Hepatocyte (in vitro differentiated cells): ENCODE data around the gene TRIML2. TPM values are rescaled to one million over a fixed set of nuclear protein-coding genes. Genes with fewer than 3 reads are reported as not detected.
"Not testable (repeated sequence)": the region's sequence is repeated elsewhere in the genome, so short reads cannot be mapped to it uniquely, and the experiment has no call there.

Source experiments
- DNase-seq: peaks from one replicate; pipeline ENCODE4 v3.0.0-alpha.2; 2016; ENCODE audit warnings: low spot score
- H2AFZ ChIP-seq: fragments of 200-600 bp; sonication (generic); 2 replicates; pipeline ENCODE4 v1.6.0; 2016; ENCODE audit warnings: antibody characterized with exemption, mild to moderate bottlenecking
- H3K27ac ChIP-seq: fragments of 200-600 bp; sonication (generic); 2 replicates; pipeline ENCODE4 v1.5.1; 2016; ENCODE audit warnings: mild to moderate bottlenecking
- H3K27me3 ChIP-seq: fragments of 200-600 bp; sonication (generic); 2 replicates; pipeline ENCODE4 v1.6.1; 2016
- H3K36me3 ChIP-seq: fragments of 200-600 bp; sonication (generic); replicated peaks from 2 replicates; pipeline ENCODE4 v1.5.1; 2016; ENCODE audit warnings: low read depth; ENCODE audit not compliant: insufficient read depth
- H3K4me1 ChIP-seq: fragments of 200-600 bp; sonication (generic); 2 replicates; pipeline ENCODE4 v1.5.1; 2016; ENCODE audit warnings: mild to moderate bottlenecking, moderate library complexity; ENCODE audit not compliant: insufficient read depth
- H3K4me2 ChIP-seq: fragments of 200-600 bp; sonication (generic); 2 replicates; pipeline ENCODE4 v1.6.0; 2016
- H3K4me3 ChIP-seq: fragments of 200-600 bp; sonication (generic); 2 replicates; pipeline ENCODE4 v1.5.1; 2016; ENCODE audit warnings: mild to moderate bottlenecking
- H3K79me2 ChIP-seq: fragments of 200-600 bp; sonication (generic); 2 replicates; pipeline ENCODE4 v1.6.0; 2017; ENCODE audit warnings: mild to moderate bottlenecking
- H3K9me2 ChIP-seq: fragments of 200-600 bp; sonication (generic); replicated peaks from 2 replicates; pipeline ENCODE4 v1.6.0; 2017; ENCODE audit warnings: mild to moderate bottlenecking; ENCODE audit not compliant: insufficient read depth
- H3K9me3 ChIP-seq: fragments of 200-600 bp; sonication (generic); 2 replicates; pipeline ENCODE4 v1.5.1; 2016; ENCODE audit warnings: low read depth, mild to moderate bottlenecking
- H4K20me1 ChIP-seq: fragments of 200-600 bp; sonication (generic); 2 replicates; pipeline ENCODE4 v1.6.0; 2016; ENCODE audit warnings: mild to moderate bottlenecking; ENCODE audit not compliant: insufficient read depth, poor library complexity, severe bottlenecking
- EZH2 ChIP-seq: fragments of 200-600 bp; sonication (generic); IDR thresholded peaks from 2 replicates; pipeline ENCODE4 v1.6.1; 2016; ENCODE audit warnings: antibody characterized with exemption, mild to moderate bottlenecking, borderline replicate concordance
- EZH2phosphoT487 ChIP-seq: fragments of 200-600 bp; sonication (generic); IDR thresholded peaks from one replicate; pipeline ENCODE4 v1.6.1; 2018; ENCODE audit warnings: antibody characterized with exemption, mild to moderate bottlenecking, low read depth, moderate library complexity; ENCODE audit not compliant: unreplicated experiment, severe bottlenecking
- WGBS: methylation state at CpG from one replicate; pipeline ENCODE4 v1.1.6; 2016; ENCODE audit warnings: low lambda C conversion rate; ENCODE audit errors: missing lambda C conversion rate; 5-methylcytosine and 5-hydroxymethylcytosine counted together
- polyA plus RNA-seq: library from polyadenylated mRNA; unstranded; fragments of >200 nt; fragmentation: Nextera tagmentation; extraction: Ambion mirVana; gene quantifications from 2 replicates; pipeline ENCODE4 v1.2.1, GENCODE V29; 2016
- total RNA-seq: library from RNA; depleted of rRNA; stranded (reverse); fragments of >200 nt; gene quantifications from 2 replicates; pipeline ENCODE4 v1.2.3, GENCODE V29; 2014
- TF ChIP-seq, protein P1 (sequence below): fragments of 200-600 bp; sonication (generic); IDR thresholded peaks from 2 replicates; pipeline ENCODE4 v1.5.1; 2016; ENCODE audit warnings: antibody characterized with exemption, mild to moderate bottlenecking; ENCODE audit not compliant: poor library complexity

TRIML2 gene
- total and polyA plus RNA-seq, 2 experiments from 2014 or later = 0.23 TPM; not detected in 1

DNA sequence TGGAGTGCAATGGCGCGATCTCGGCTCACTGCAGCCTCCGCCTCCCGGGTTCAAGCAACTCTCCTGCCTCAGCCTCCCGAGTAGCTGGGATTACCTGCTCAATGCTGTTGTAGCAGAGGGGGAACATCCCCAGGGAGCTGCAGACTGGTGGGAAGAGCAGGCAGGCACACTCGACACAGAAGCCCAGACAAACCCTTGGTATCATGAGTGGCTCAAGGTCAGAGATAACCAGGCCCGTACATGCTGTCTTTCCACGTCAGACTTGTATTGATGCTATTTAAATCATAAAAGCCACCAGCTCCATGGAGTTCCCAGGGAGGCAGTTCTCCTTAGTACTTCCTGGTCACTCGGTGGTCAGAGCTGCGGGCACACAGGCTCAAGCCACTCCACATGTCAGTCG is 33.2 kb downstream of the TRIML2 start:
- Histone ChIP-seq H3K27ac (no peak overlapping the region), H3K79me2 (no peaks in the 10 kb centered on the region), H3K4me1 (no peaks in the 10 kb centered on the region), H3K9me3 (no peaks in the 10 kb centered on the region), H2AFZ (no peak overlapping the region), H3K9me2 (no peaks in the 10 kb centered on the region), H3K4me2 (no peak overlapping the region), H3K36me3 (no peaks in the 10 kb centered on the region), H3K27me3 (no peaks in the 10 kb centered on the region), H4K20me1 (no peaks in the 10 kb centered on the region), H3K4me3 (no peak overlapping the region)
- DNase-seq = no peak
- WGBS = 90% methylated on average over 12 of the region's 12 CpGs
- TF ChIP-seq EZH2phosphoT487 (no peak), EZH2 (no peak)
- TF ChIP-seq, protein P1, sequence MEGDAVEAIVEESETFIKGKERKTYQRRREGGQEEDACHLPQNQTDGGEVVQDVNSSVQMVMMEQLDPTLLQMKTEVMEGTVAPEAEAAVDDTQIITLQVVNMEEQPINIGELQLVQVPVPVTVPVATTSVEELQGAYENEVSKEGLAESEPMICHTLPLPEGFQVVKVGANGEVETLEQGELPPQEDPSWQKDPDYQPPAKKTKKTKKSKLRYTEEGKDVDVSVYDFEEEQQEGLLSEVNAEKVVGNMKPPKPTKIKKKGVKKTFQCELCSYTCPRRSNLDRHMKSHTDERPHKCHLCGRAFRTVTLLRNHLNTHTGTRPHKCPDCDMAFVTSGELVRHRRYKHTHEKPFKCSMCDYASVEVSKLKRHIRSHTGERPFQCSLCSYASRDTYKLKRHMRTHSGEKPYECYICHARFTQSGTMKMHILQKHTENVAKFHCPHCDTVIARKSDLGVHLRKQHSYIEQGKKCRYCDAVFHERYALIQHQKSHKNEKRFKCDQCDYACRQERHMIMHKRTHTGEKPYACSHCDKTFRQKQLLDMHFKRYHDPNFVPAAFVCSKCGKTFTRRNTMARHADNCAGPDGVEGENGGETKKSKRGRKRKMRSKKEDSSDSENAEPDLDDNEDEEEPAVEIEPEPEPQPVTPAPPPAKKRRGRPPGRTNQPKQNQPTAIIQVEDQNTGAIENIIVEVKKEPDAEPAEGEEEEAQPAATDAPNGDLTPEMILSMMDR = no peak

DNA sequence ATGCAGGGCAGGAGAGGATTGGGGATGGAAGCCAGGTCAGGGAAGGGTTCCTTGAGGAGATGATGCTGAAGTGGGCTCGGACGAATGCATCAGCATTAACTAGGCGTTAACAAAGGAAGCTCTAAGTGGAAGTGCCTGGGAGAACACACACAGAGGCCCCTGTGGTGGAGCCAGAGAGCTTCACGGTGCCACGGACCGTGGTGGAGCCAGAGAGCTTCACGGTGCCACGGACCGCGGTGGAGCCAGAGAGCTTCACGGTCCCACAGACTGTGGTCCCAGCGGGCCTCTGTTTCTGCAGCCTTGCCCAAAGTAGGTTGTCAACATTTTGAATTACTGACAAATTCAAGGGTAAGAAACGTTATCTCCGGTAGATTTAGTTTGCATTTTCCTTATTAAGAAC is 48.3 kb downstream of the TRIML2 start:
- no peak for DNase-seq
- Histone ChIP-seq H3K4me2 (no peak overlapping the region), H3K4me1 (no peaks in the 10 kb centered on the region), H3K36me3 (no peaks in the 10 kb centered on the region), H3K27me3 (no peaks in the 10 kb centered on the region), H3K9me2 (no peaks in the 10 kb centered on the region), H2AFZ (no peak overlapping the region), H4K20me1 (no peaks in the 10 kb centered on the region), H3K4me3 (no peak overlapping the region), H3K27ac (no peak overlapping the region), H3K9me3 (no peaks in the 10 kb centered on the region), H3K79me2 (no peaks in the 10 kb centered on the region)
- TF ChIP-seq EZH2 = no peak
- no peak for TF ChIP-seq EZH2phosphoT487
- TF ChIP-seq, protein P1 = no peak
- WGBS = 95% methylated on average over 14 of the region's 14 CpGs

DNA sequence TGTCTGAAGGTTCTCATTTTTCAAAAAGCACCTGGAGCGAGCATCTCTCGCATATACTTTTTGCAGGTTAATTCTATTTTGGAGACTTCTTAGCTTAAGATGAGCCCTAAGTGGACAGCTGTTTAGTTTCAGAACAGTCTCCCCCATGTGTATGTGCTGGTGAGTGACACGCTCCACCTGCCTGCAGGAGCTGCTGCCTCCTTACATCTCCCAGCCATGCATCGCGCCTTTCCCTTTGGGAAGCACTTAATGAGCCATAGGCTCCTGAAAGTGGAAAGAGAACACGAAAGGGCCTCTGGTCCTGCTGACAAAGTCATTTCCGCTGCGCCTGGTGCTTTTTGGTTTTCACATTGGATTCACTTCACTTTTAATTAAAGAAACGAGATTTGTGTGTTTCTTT is 56.1 kb downstream of the TRIML2 start:
- no peak overlapping the region for H3K27ac ChIP-seq
- no peak overlapping the region for H2AFZ ChIP-seq
- no peaks in the 10 kb centered on the region for H3K9me2 ChIP-seq
- H3K9me3 ChIP-seq = no peaks in the 10 kb centered on the region
- no peak overlapping the region for H3K4me3 ChIP-seq
- no peaks in the 10 kb centered on the region for H3K36me3 ChIP-seq
- H3K27me3 ChIP-seq = no peaks in the 10 kb centered on the region
- H3K4me2 ChIP-seq = no peak overlapping the region
- WGBS = 85% methylated on average over 9 of the region's 9 CpGs
- TF ChIP-seq EZH2 = no peak
- no peak for TF ChIP-seq EZH2phosphoT487
- TF ChIP-seq, protein P1 = no peak
- no peak for DNase-seq
- H3K79me2 ChIP-seq = no peaks in the 10 kb centered on the region
- H3K4me1 ChIP-seq = no peaks in the 10 kb centered on the region
- H4K20me1 ChIP-seq = no peaks in the 10 kb centered on the region

DNA sequence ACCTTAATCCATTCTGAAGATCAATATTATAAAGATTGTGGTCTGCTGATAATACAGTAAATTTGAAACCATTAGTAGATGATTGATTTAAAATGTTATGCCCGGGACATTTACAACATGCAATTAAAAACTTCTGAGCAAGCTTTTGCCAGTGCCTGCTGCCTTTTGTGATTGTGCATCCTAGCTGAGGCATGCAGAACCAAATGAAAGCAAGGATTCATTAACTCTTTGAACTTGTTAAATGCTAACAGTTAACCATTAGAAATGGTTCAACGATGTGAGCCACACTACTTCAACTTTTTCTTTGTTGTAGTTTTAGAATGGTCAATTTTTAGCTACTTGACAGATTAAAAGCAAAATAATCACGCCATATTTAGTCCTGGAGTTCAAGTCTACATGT is 62.7 kb downstream of the TRIML2 start:
- no peaks in the 10 kb centered on the region for H3K4me1 ChIP-seq
- H3K4me3 ChIP-seq = no peak overlapping the region
- no peaks in the 10 kb centered on the region for H3K36me3 ChIP-seq
- 58% methylated on average over 3 of the region's 3 CpGs for WGBS
- H3K27ac ChIP-seq = no peak overlapping the region
- H2AFZ ChIP-seq = no peak overlapping the region
- H3K9me3 ChIP-seq = no peaks in the 10 kb centered on the region
- H3K4me2 ChIP-seq = no peak overlapping the region
- no peaks in the 10 kb centered on the region for H3K79me2 ChIP-seq
- H3K27me3 ChIP-seq = no peaks in the 10 kb centered on the region
- DNase-seq = no peak
- TF ChIP-seq, protein P1 = no peak
- TF ChIP-seq EZH2phosphoT487 (no peak), EZH2 (no peak)
- no peaks in the 10 kb centered on the region for H4K20me1 ChIP-seq
- no peaks in the 10 kb centered on the region for H3K9me2 ChIP-seq

DNA sequence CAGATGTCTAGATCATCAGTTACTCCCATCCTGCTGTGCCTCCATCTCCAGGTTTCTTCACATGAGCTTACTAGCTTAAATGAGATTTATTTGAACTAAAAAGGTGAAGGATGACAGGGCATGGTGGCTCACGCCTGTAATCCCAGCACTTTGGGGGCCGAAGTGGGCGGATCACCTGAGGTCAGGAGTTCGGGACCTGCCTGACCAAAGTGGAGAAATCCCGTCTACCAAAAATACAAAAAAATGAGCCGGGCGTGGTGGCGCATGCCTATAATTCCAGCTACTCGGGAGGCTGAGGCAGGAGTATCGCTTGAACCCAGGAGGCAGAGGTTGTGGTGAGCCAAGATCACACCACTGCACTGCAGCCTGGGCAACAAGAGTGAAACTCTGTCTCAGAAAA is 63.9 kb downstream of the TRIML2 start:
- H3K27me3 ChIP-seq, H2AFZ ChIP-seq, H4K20me1 ChIP-seq, H3K79me2 ChIP-seq, H3K9me2 ChIP-seq, H3K36me3 ChIP-seq, H3K4me1 ChIP-seq, DNase-seq, H3K27ac ChIP-seq, H3K4me3 ChIP-seq, H3K4me2 ChIP-seq, H3K9me3 ChIP-seq: not testable (repeated sequence)
- 94% methylated on average over 10 of the region's 10 CpGs for WGBS
